ENCODE data around the gene FARS2.

DNA sequence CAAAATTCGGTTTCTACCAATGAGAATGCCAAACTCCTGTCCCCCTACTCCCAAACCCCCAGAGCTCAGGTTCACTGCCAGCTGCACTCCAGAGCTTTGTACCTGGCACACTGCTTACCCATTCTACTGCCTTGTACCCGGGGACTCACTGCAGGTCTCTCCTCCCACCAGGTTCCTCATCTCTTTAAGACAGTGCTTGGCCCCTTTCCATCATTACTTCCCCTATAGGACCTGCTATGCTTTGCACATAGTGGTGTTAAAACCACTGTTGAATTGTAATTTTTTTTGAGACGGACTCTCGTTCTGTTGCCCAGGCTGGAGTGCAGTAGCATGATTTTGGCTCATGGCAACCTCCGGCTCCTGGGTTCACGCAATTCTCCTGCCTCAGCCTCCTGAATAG is 26.4 kb upstream of the FARS2 start:
- TF ChIP-seq EZH2 (IDR thresholded peaks at IDR 0.05; ENCODE audit: low read length) = no peak
- TF ChIP-seq, protein P1, sequence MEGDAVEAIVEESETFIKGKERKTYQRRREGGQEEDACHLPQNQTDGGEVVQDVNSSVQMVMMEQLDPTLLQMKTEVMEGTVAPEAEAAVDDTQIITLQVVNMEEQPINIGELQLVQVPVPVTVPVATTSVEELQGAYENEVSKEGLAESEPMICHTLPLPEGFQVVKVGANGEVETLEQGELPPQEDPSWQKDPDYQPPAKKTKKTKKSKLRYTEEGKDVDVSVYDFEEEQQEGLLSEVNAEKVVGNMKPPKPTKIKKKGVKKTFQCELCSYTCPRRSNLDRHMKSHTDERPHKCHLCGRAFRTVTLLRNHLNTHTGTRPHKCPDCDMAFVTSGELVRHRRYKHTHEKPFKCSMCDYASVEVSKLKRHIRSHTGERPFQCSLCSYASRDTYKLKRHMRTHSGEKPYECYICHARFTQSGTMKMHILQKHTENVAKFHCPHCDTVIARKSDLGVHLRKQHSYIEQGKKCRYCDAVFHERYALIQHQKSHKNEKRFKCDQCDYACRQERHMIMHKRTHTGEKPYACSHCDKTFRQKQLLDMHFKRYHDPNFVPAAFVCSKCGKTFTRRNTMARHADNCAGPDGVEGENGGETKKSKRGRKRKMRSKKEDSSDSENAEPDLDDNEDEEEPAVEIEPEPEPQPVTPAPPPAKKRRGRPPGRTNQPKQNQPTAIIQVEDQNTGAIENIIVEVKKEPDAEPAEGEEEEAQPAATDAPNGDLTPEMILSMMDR (optimal IDR thresholded peaks at IDR 0.05 in 1 of 3, IDR thresholded peaks at IDR 0.05 in 1 of 3, conservative IDR thresholded peaks at IDR 0.05 in 1 of 3; ENCODE audit: extremely low read depth in 1 of 3, insufficient read depth in 2 of 3, low read length in 3 of 3) = no peak
